DND-41 (cell line): ENCODE results near the gene TMEM121.

Source experiments
- ATAC-seq: fragments of 200-7000 bp; cut with Tn5 transposase; 3 replicates; pipeline ENCODE4 v1.9.1; 2021; ENCODE audit warnings: low read depth; ENCODE audit not compliant: insufficient read depth
- DNase-seq: peaks from one replicate; pipeline ENCODE4 v3.0.0-alpha.2; 2020
- H2AFZ ChIP-seq: 2 replicates; pipeline ENCODE4 v1.6.0; 2012; ENCODE audit warnings: low read depth, low read length
- H3K27ac ChIP-seq: 2 replicates; pipeline ENCODE4 v1.5.1; 2012; ENCODE audit warnings: low read length, inconsistent platforms
- H3K27me3 ChIP-seq: fragments of 200-600 bp; sonication (generic); 2 replicates; pipeline ENCODE4 v1.6.0; 2012; ENCODE audit warnings: low read length, mild to moderate bottlenecking, inconsistent platforms; ENCODE audit not compliant: insufficient read depth, poor library complexity
- H3K36me3 ChIP-seq: 2 replicates; pipeline ENCODE4 v1.5.1; 2012; ENCODE audit warnings: low read length, inconsistent platforms; ENCODE audit not compliant: insufficient read depth
- H3K4me1 ChIP-seq: 2 replicates; pipeline ENCODE4 v1.5.1; 2012; ENCODE audit warnings: mild to moderate bottlenecking, low read length; ENCODE audit not compliant: insufficient read depth
- H3K4me2 ChIP-seq: 2 replicates; pipeline ENCODE4 v1.6.0; 2012; ENCODE audit warnings: mild to moderate bottlenecking, moderate library complexity, low read length, inconsistent platforms; ENCODE audit not compliant: insufficient read depth
- H3K4me3 ChIP-seq, 2 experiments: fragments of 200-600 bp in 1 of 2; shearing (Covaris generic) in 1 of 2; 2 replicates each; pipeline ENCODE4 v1.5.1; 2012 to 2016; ENCODE audit warnings: inconsistent platforms in 2 of 2, low read length in 2 of 2, mild to moderate bottlenecking in 2 of 2, low read depth in 1 of 2, moderate library complexity in 1 of 2
- H3K79me2 ChIP-seq: 2 replicates; pipeline ENCODE4 v1.6.0; 2012; ENCODE audit warnings: low read length, inconsistent platforms; ENCODE audit not compliant: insufficient read depth
- H3K9ac ChIP-seq: 2 replicates; pipeline ENCODE4 v1.6.0; 2012; ENCODE audit warnings: low read depth, mild to moderate bottlenecking, inconsistent platforms, low read length, moderate library complexity
- H3K9me3 ChIP-seq: 2 replicates; pipeline ENCODE4 v1.5.1; 2012; ENCODE audit warnings: low read length, moderate library complexity, mild to moderate bottlenecking, inconsistent platforms; ENCODE audit not compliant: insufficient read depth, severe bottlenecking
- H4K20me1 ChIP-seq: 2 replicates; pipeline ENCODE4 v1.6.0; 2012; ENCODE audit warnings: low read length; ENCODE audit not compliant: insufficient read depth
- CTCF ChIP-seq: IDR thresholded peaks from 2 replicates; pipeline ENCODE4 v1.5.1; 2012; ENCODE audit warnings: borderline replicate concordance, low read length, moderate library complexity, mild to moderate bottlenecking; ENCODE audit not compliant: poor library complexity, severe bottlenecking; ENCODE audit errors: extremely low read depth
- EZH2 ChIP-seq: IDR thresholded peaks from 3 replicates; pipeline ENCODE4 v1.6.1; 2012; ENCODE audit warnings: borderline replicate concordance, low read depth, mild to moderate bottlenecking, moderate library complexity, low read length, inconsistent platforms; ENCODE audit not compliant: severe bottlenecking

TMEM121 gene

GRCh38 chr14:105478398-105479251 lies 47.8 kb upstream of the TMEM121 start:
- Histone ChIP-seq H3K36me3 (no peaks in the 10 kb centered on the region), H3K9ac (no peak overlapping the region), H3K4me2 (no peak overlapping the region), H2AFZ (no peak overlapping the region), H3K79me2 (no peaks in the 10 kb centered on the region), H3K4me3 (no peak overlapping the region), H3K27me3 (peaks cover 21% of the 10 kb centered on the region), H3K9me3 (no peaks in the 10 kb centered on the region), H3K27ac (no peak overlapping the region), H4K20me1 (peaks cover 21% of the 10 kb centered on the region), H3K4me1 (peaks cover 41% of the 10 kb centered on the region)
- DNase-seq (no peak), ATAC-seq (no peak)
- no peak for TF ChIP-seq EZH2
- no peak for TF ChIP-seq CTCF

- H3K9ac ChIP-seq = no peak overlapping the region
- no peak overlapping the region for H3K4me2 ChIP-seq
- H3K9me3 ChIP-seq = no peaks in the 10 kb centered on the region
- no peaks in the 10 kb centered on the region for H3K79me2 ChIP-seq
- H2AFZ ChIP-seq = no peak overlapping the region
- TF ChIP-seq CTCF = no peak
- no peak for TF ChIP-seq EZH2
- peaks cover 21% of the 10 kb centered on the region for H3K27me3 ChIP-seq
- ATAC-seq (no peak), DNase-seq (no peak)
- no peaks in the 10 kb centered on the region for H3K36me3 ChIP-seq
- H3K4me1 ChIP-seq = peaks cover 34% of the 10 kb centered on the region
- no peak overlapping the region for H3K4me3 ChIP-seq
- peaks cover 18% of the 10 kb centered on the region for H4K20me1 ChIP-seq
- no peak overlapping the region for H3K27ac ChIP-seq
Measured at GRCh38 chr14:105479431-105480158, 46.8 kb upstream of the TMEM121 start.

- Histone ChIP-seq H3K9me3 (no peaks in the 10 kb centered on the region), H3K9ac (no peak overlapping the region), H3K27me3 (peaks cover 21% of the 10 kb centered on the region), H3K4me1 (peaks cover 27% of the 10 kb centered on the region), H3K4me2 (peak overlapping the region; percentile 81; the same call in 1 of the 2 replicates), H2AFZ (no peak overlapping the region), H3K79me2 (no peaks in the 10 kb centered on the region), H3K36me3 (no peaks in the 10 kb centered on the region), H3K27ac (no peak overlapping the region), H3K4me3 (no peak overlapping the region), H4K20me1 (peaks cover 18% of the 10 kb centered on the region)
- no peak for DNase-seq
- no peak for TF ChIP-seq EZH2
- no peak for TF ChIP-seq CTCF
- ATAC-seq = no peak
Measured at GRCh38 chr14:105480199-105480746, 46.1 kb upstream of the TMEM121 start.
